Ishikawa (cell line): ENCODE data around the gene FZD7.

Source experiments
- CREB1 ChIP-seq: IDR thresholded peaks from 2 replicates; pipeline ENCODE4 v1.6.1; 2012; ENCODE audit warnings: low read depth
- EGR1 ChIP-seq: IDR thresholded peaks from 2 replicates; pipeline ENCODE4 v1.6.1; 2012
- RAD21 ChIP-seq: IDR thresholded peaks from 2 replicates; pipeline ENCODE4 v1.6.1; 2012; ENCODE audit warnings: low read depth

DNA sequence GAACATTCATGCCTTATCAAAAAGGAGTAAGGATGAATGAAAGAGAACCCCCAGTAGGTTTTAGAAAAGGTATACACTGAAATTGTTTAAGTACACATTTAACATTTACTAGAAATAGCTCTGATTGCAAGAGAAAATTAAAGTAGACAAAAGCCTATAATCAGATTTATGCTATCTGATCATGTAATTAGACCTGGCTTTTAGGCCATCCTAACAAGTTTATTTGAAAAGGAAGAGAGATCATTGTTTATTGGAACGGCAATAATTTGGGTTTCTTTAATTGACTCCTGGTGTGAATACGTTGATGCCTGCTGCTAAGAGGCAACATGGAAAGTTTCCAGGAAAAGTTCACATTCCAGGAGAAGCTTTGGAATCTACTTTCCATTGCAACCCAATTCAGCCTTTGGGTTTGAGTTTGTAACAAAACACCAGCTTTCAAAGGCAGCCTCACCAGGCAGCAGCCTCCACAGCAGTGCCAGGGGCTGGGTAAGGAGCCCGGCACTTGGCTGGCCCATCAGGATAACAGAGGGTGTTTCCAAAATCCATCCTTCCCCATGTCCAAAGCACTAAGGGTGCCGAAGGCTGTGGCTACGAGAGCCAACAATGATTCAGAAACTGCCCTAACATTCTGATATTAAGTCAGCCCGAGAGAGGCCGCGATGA is 18.0 kb downstream of the FZD7 start:
- TF ChIP-seq CREB1 (no peak), RAD21 (no peak), EGR1 (no peak)
